ENCODE measurements around the gene PHACTR1.
"Not testable (repeated sequence)": the region's sequence is repeated elsewhere in the genome, so short reads cannot be mapped to it uniquely, and the experiment has no call there.

PHACTR1 gene

GRCh38 chr6:13152764-13153163 lies 436.2 kb downstream of the PHACTR1 start:
- TF ChIP-seq CSDC2 (CRISPR knock-in tag; IDR thresholded peaks at IDR 0.05) (no peak), OSR1 (CRISPR knock-in tag; IDR thresholded peaks at IDR 0.05) (no peak), ZNF8 (CRISPR knock-in tag; IDR thresholded peaks at IDR 0.05) (no peak)
- no peak for ATAC-seq

DNA sequence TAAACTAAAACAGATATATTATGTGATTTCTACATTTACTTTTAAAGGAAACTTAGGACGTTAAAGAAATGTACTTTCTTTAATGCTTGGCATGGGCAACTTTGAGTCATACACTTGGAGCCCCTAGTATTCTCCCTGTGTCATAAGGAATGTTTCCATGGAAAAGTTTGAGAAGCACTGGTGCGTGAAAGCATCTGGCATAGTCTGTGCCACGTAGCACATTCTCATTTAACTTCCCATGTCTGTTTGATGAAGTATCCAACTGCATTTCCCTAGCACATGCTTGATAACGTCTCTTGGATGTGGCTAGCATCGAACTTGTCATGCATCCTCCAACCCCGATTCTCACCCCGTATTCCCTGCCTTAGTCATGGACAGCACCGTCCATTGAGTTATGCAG lies 439.8 kb downstream of the PHACTR1 start:
- no peak for ATAC-seq
- TF ChIP-seq SNAI2 (CRISPR knock-in tag; IDR thresholded peaks at IDR 0.05) (no peak), ESRRG (CRISPR knock-in tag; IDR thresholded peaks at IDR 0.05) (no peak), CSDC2 (CRISPR knock-in tag; IDR thresholded peaks at IDR 0.05) (no peak), OSR1 (CRISPR knock-in tag; IDR thresholded peaks at IDR 0.05) (no peak), ARNTL (CRISPR knock-in tag; IDR thresholded peaks at IDR 0.05; ENCODE audit: borderline replicate concordance, low read depth) (no peak), ZC3H10 (CRISPR knock-in tag; IDR thresholded peaks at IDR 0.05) (no peak)
- TF ChIP-seq, protein P1, sequence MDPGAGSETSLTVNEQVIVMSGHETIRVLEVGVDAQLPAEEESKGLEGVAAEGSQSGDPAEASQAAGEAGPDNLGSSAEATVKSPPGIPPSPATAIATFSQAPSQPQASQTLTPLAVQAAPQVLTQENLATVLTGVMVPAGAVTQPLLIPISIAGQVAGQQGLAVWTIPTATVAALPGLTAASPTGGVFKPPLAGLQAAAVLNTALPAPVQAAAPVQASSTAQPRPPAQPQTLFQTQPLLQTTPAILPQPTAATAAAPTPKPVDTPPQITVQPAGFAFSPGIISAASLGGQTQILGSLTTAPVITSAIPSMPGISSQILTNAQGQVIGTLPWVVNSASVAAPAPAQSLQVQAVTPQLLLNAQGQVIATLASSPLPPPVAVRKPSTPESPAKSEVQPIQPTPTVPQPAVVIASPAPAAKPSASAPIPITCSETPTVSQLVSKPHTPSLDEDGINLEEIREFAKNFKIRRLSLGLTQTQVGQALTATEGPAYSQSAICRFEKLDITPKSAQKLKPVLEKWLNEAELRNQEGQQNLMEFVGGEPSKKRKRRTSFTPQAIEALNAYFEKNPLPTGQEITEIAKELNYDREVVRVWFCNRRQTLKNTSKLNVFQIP (CRISPR knock-in tag; IDR thresholded peaks at IDR 0.05; ENCODE audit: borderline replicate concordance, low read depth): no peak

GRCh38 chr6:13157293-13157692 lies 440.7 kb downstream of the PHACTR1 start:
- no peak for ATAC-seq
- TF ChIP-seq ZFP30 (CRISPR knock-in tag; IDR thresholded peaks at IDR 0.05): no peak
- TF ChIP-seq TCF4 (CRISPR knock-in tag; IDR thresholded peaks at IDR 0.05; ENCODE audit: borderline replicate concordance): no peak
- no peak for TF ChIP-seq OSR1 (CRISPR knock-in tag; IDR thresholded peaks at IDR 0.05)
- TF ChIP-seq BACH2 (CRISPR knock-in tag; IDR thresholded peaks at IDR 0.05; ENCODE audit: borderline replicate concordance): no peak

DNA sequence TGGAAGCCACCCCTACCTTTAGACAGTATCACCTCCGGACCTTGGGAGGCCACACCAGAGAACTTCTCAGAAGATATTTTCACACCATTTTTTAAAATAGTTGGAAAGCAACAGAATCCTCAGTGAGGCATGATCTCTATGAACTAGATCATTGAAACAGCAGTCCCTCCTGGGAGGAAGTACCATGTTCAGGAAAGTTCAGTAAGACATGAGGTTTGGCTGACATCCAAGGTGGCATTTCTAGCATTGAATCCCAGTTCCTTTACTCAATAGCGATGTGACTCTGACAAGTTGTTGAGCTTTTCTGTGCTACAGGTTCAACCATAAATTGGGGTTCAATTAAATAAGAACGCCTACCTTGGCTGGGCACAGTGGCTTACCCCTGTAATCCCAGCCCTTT lies 442.7 kb downstream of the PHACTR1 start:
- no peak for ATAC-seq
- TF ChIP-seq ARNTL (CRISPR knock-in tag; IDR thresholded peaks at IDR 0.05; ENCODE audit: borderline replicate concordance, low read depth) (no peak), TCF4 (CRISPR knock-in tag; IDR thresholded peaks at IDR 0.05; ENCODE audit: borderline replicate concordance) (no peak), ZNF8 (CRISPR knock-in tag; IDR thresholded peaks at IDR 0.05) (no peak), OSR1 (CRISPR knock-in tag; IDR thresholded peaks at IDR 0.05) (no peak), ZC3H10 (CRISPR knock-in tag; IDR thresholded peaks at IDR 0.05) (no peak), RARB (CRISPR knock-in tag; IDR thresholded peaks at IDR 0.05) (no peak), GLIS3 (CRISPR knock-in tag; IDR thresholded peaks at IDR 0.05) (no peak), TOX (CRISPR knock-in tag; IDR thresholded peaks at IDR 0.05; ENCODE audit: borderline replicate concordance) (no peak), ZNF70 (CRISPR knock-in tag; IDR thresholded peaks at IDR 0.05) (no peak), PATZ1 (CRISPR knock-in tag; IDR thresholded peaks at IDR 0.05; ENCODE audit: borderline replicate concordance) (no peak)
- TF ChIP-seq, protein P1 (CRISPR knock-in tag; IDR thresholded peaks at IDR 0.05; ENCODE audit: borderline replicate concordance, low read depth): no peak
- TF ChIP-seq, protein P2, sequence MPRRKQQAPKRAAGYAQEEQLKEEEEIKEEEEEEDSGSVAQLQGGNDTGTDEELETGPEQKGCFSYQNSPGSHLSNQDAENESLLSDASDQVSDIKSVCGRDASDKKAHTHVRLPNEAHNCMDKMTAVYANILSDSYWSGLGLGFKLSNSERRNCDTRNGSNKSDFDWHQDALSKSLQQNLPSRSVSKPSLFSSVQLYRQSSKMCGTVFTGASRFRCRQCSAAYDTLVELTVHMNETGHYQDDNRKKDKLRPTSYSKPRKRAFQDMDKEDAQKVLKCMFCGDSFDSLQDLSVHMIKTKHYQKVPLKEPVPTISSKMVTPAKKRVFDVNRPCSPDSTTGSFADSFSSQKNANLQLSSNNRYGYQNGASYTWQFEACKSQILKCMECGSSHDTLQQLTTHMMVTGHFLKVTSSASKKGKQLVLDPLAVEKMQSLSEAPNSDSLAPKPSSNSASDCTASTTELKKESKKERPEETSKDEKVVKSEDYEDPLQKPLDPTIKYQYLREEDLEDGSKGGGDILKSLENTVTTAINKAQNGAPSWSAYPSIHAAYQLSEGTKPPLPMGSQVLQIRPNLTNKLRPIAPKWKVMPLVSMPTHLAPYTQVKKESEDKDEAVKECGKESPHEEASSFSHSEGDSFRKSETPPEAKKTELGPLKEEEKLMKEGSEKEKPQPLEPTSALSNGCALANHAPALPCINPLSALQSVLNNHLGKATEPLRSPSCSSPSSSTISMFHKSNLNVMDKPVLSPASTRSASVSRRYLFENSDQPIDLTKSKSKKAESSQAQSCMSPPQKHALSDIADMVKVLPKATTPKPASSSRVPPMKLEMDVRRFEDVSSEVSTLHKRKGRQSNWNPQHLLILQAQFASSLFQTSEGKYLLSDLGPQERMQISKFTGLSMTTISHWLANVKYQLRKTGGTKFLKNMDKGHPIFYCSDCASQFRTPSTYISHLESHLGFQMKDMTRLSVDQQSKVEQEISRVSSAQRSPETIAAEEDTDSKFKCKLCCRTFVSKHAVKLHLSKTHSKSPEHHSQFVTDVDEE (CRISPR knock-in tag; IDR thresholded peaks at IDR 0.05): no peak

DNA sequence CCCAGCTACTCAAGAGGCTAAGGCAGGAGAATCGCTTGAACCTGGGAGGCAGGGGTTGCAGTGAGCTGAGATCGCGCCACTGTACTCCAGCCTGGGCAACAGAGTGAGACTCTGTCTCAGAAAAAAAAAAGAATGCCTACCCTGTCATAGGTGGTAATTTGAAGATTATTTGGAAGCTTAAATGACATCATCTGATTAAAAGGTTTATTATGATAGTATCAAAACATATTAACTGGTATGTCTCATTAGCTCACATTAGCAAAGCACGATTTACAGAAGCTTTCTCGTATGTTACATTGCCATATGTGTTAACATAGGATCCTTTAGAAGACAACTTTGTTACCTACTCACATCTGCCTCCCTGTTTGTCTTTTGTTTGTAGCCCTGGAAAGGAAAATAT lies 443.3 kb downstream of the PHACTR1 start:
- not testable (repeated sequence) for ATAC-seq

Data from SK-N-SH treated with all-trans-retinoic acid at 6 μM for 48 hours (cell line).